Loucy (cell line): ENCODE data around the gene NFRKB.

ENCODE experiments used
- H2AFZ ChIP-seq: fragments of 200-600 bp; sonication (generic); 2 replicates; pipeline ENCODE4 v1.6.0; 2016; ENCODE audit warnings: antibody characterized with exemption, mild to moderate bottlenecking, low read length, moderate library complexity
- H3F3A ChIP-seq: fragments of 200-600 bp; 2 replicates; pipeline ENCODE4 v1.6.0; 2016; ENCODE audit warnings: antibody characterized with exemption, low read depth, mild to moderate bottlenecking
- H3K27me3 ChIP-seq: fragments of 200-600 bp; sonication (generic); 2 replicates; pipeline ENCODE4 v1.6.1; 2014; ENCODE audit warnings: low read length, mild to moderate bottlenecking; ENCODE audit not compliant: insufficient read depth, poor library complexity, severe bottlenecking
- H3K36me3 ChIP-seq: fragments of 200-600 bp; sonication (generic); 2 replicates; pipeline ENCODE4 v1.6.1; 2016; ENCODE audit warnings: low read length; ENCODE audit not compliant: insufficient read depth
- H3K4me1 ChIP-seq: fragments of 200-600 bp; sonication (generic); 2 replicates; pipeline ENCODE4 v1.5.1; 2014; ENCODE audit warnings: low read length, mild to moderate bottlenecking; ENCODE audit not compliant: insufficient read depth, poor library complexity, severe bottlenecking
- H3K4me2 ChIP-seq: fragments of 200-600 bp; sonication (generic); 2 replicates; pipeline ENCODE4 v1.6.0; 2014; ENCODE audit warnings: antibody characterized with exemption, low read length, low read depth, mild to moderate bottlenecking; ENCODE audit not compliant: poor library complexity, severe bottlenecking
- H3K4me3 ChIP-seq: fragments of 200-600 bp; sonication (generic); 2 replicates; pipeline ENCODE4 v1.5.1; 2014; ENCODE audit warnings: low read length, mild to moderate bottlenecking, mixed read lengths; ENCODE audit not compliant: poor library complexity, severe bottlenecking
- H3K79me2 ChIP-seq: fragments of 200-600 bp; sonication (generic); 2 replicates; pipeline ENCODE4 v1.6.1; 2014; ENCODE audit warnings: low read length; ENCODE audit not compliant: insufficient read depth
- H3K9ac ChIP-seq: fragments of 200-600 bp; sonication (generic); 2 replicates; pipeline ENCODE4 v1.6.0; 2014; ENCODE audit warnings: mild to moderate bottlenecking, low read depth, low read length, moderate library complexity; ENCODE audit not compliant: poor library complexity, severe bottlenecking
- H3K9me2 ChIP-seq: fragments of 200-600 bp; sonication (generic); replicated peaks from 2 replicates; pipeline ENCODE4 v1.6.1; 2016; ENCODE audit warnings: low read depth, low read length, mixed read lengths
- H3K9me3 ChIP-seq: fragments of 200-600 bp; sonication (generic); 2 replicates; pipeline ENCODE4 v1.6.1; 2014; ENCODE audit warnings: mild to moderate bottlenecking, antibody characterized with exemption, low read length, low read depth; ENCODE audit not compliant: insufficient read depth
- H4K20me1 ChIP-seq: fragments of 200-600 bp; sonication (generic); 2 replicates; pipeline ENCODE4 v1.6.0; 2014; ENCODE audit warnings: antibody characterized with exemption, low read length, mild to moderate bottlenecking; ENCODE audit not compliant: insufficient read depth, poor library complexity, severe bottlenecking
- CTCF ChIP-seq: fragments of 200-600 bp; sonication (generic); conservative IDR thresholded peaks from 2 replicates; pipeline ENCODE4 v1.5.1; 2014; ENCODE audit warnings: mild to moderate bottlenecking, antibody characterized with exemption, low read length
- EZH2phosphoT487 ChIP-seq: fragments of 200-600 bp; IDR thresholded peaks from 2 replicates; pipeline ENCODE4 v1.6.1; 2018; ENCODE audit warnings: antibody characterized with exemption, mild to moderate bottlenecking, moderate library complexity, borderline replicate concordance

Gene NFRKB

GRCh38 chr11:129865701-129866100, 29.7 kb downstream of the NFRKB start:
- H3K36me3 ChIP-seq = peaks cover 79% of the 10 kb centered on the region
- no peak overlapping the region for H3K9ac ChIP-seq
- no peaks in the 10 kb centered on the region for H3K9me3 ChIP-seq
- no peak overlapping the region for H3K4me2 ChIP-seq
- H3K9me2 ChIP-seq = no peaks in the 10 kb centered on the region
- no peak overlapping the region for H3K4me3 ChIP-seq
- no peaks in the 10 kb centered on the region for H3F3A ChIP-seq
- H3K4me1 ChIP-seq = peaks cover 7% of the 10 kb centered on the region
- H3K79me2 ChIP-seq = no peaks in the 10 kb centered on the region
- no peaks in the 10 kb centered on the region for H3K27me3 ChIP-seq
- no peaks in the 10 kb centered on the region for H4K20me1 ChIP-seq
- H2AFZ ChIP-seq = no peak overlapping the region
- TF ChIP-seq EZH2phosphoT487 (no peak), CTCF (no peak)

- Histone ChIP-seq H3K4me3 (no peak overlapping the region), H3K79me2 (no peaks in the 10 kb centered on the region), H3K9me3 (no peaks in the 10 kb centered on the region), H4K20me1 (no peaks in the 10 kb centered on the region), H3K9me2 (no peaks in the 10 kb centered on the region), H3K36me3 (peaks cover 70% of the 10 kb centered on the region), H3K9ac (no peak overlapping the region), H3K4me2 (no peak overlapping the region), H3F3A (no peaks in the 10 kb centered on the region), H3K27me3 (no peaks in the 10 kb centered on the region), H2AFZ (no peak overlapping the region), H3K4me1 (peaks cover 7% of the 10 kb centered on the region)
- TF ChIP-seq EZH2phosphoT487 = no peak
- no peak for TF ChIP-seq CTCF
These were observed 30.6 kb downstream of the NFRKB start for GRCh38 chr11:129864811-129865210.

- no peaks in the 10 kb centered on the region for H3K79me2 ChIP-seq
- H4K20me1 ChIP-seq = no peaks in the 10 kb centered on the region
- no peak overlapping the region for H3K9ac ChIP-seq
- H3K4me1 ChIP-seq = peaks cover 15% of the 10 kb centered on the region
- peaks cover 42% of the 10 kb centered on the region for H3K36me3 ChIP-seq
- no peak overlapping the region for H3K4me2 ChIP-seq
- H2AFZ ChIP-seq = no peak overlapping the region
- no peaks in the 10 kb centered on the region for H3K27me3 ChIP-seq
- H3K9me3 ChIP-seq = no peaks in the 10 kb centered on the region
- no peaks in the 10 kb centered on the region for H3F3A ChIP-seq
- no peaks in the 10 kb centered on the region for H3K9me2 ChIP-seq
- H3K4me3 ChIP-seq = no peak overlapping the region
- TF ChIP-seq EZH2phosphoT487 = no peak
- TF ChIP-seq CTCF = no peak
These were observed 33.5 kb downstream of the NFRKB start for GRCh38 chr11:129861702-129862522.
